Measurements from ENCODE around the gene ZNHIT1.
A peak's percentile ranks its signal among the peaks of the same experiment; 100 is the strongest.

ZNHIT1 gene

DNA sequence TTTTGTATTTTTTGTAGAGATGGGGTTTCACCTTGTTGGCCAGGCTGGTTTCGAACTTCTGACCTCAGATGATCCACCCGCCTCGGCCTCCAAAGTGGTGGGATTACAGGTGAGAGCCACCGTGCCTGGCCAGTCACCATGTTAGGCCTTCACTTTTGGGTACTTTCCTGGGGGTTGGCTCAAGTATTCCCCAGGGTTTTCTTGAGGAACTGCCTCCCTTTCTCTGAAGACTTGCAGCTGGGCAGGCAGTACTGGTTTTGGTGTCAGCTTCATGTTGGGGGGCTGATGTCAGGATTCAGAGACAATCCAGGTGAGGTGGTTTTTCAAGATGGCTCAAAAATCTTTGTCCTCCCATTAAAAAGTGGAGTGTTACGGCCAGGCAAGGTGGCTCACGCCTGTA, 7.7 kb downstream of the ZNHIT1 start:
- TF ChIP-seq, protein P1, sequence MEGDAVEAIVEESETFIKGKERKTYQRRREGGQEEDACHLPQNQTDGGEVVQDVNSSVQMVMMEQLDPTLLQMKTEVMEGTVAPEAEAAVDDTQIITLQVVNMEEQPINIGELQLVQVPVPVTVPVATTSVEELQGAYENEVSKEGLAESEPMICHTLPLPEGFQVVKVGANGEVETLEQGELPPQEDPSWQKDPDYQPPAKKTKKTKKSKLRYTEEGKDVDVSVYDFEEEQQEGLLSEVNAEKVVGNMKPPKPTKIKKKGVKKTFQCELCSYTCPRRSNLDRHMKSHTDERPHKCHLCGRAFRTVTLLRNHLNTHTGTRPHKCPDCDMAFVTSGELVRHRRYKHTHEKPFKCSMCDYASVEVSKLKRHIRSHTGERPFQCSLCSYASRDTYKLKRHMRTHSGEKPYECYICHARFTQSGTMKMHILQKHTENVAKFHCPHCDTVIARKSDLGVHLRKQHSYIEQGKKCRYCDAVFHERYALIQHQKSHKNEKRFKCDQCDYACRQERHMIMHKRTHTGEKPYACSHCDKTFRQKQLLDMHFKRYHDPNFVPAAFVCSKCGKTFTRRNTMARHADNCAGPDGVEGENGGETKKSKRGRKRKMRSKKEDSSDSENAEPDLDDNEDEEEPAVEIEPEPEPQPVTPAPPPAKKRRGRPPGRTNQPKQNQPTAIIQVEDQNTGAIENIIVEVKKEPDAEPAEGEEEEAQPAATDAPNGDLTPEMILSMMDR (IDR thresholded peaks at IDR 0.05): no peak
- no peak for TF ChIP-seq ZFX (IDR thresholded peaks at IDR 0.05; ENCODE audit: borderline replicate concordance)
- no peak overlapping the region for H3K27ac ChIP-seq

DNA sequence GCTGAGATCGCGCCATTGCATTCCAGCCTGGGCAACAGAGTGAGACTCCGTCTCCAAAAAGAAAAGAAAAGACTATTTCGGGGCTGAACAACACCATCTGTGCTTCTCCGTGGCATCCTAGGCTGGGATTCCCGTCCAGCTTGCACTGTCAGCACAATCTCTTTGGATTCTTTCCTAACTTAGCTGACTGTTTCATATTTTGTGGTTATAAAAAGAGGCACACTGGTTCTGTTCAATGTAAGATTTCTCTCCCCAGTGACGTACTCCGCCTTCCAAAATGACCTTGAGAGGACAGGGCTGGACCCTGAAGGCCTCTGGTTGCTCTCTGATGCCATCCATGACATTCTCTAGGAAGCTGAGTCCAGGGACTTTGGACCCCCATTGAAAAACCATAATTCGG, 8.8 kb downstream of the ZNHIT1 start:
- no peak overlapping the region for H3K27ac ChIP-seq
- no peak for TF ChIP-seq ZFX (IDR thresholded peaks at IDR 0.05; ENCODE audit: borderline replicate concordance)
- TF ChIP-seq, protein P1 (IDR thresholded peaks at IDR 0.05): no peak

DNA sequence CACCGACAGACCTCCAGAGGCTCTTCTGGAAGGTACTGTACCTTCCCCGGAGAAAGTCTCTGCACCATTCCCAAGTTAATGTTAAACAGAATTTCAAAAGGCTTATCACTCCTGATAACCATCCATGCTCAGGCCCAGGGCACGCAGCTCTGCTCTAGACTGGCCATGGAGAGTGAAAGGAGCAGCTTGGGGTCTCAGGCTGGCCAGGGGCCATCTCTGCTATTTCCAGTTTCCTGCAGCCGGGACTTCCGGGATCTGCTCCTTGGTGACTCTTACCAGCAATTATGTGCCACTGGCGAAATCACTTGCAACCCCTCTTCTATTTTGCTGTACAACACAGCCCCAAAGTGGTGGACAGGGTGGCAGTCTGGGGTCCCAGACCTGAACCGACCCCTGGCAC, 13.7 kb downstream of the ZNHIT1 start:
- peak overlapping the region; percentile 84 for H3K27ac ChIP-seq
- no peak for TF ChIP-seq ZFX (IDR thresholded peaks at IDR 0.05; ENCODE audit: borderline replicate concordance)
- TF ChIP-seq, protein P1 (IDR thresholded peaks at IDR 0.05): no peak

DNA sequence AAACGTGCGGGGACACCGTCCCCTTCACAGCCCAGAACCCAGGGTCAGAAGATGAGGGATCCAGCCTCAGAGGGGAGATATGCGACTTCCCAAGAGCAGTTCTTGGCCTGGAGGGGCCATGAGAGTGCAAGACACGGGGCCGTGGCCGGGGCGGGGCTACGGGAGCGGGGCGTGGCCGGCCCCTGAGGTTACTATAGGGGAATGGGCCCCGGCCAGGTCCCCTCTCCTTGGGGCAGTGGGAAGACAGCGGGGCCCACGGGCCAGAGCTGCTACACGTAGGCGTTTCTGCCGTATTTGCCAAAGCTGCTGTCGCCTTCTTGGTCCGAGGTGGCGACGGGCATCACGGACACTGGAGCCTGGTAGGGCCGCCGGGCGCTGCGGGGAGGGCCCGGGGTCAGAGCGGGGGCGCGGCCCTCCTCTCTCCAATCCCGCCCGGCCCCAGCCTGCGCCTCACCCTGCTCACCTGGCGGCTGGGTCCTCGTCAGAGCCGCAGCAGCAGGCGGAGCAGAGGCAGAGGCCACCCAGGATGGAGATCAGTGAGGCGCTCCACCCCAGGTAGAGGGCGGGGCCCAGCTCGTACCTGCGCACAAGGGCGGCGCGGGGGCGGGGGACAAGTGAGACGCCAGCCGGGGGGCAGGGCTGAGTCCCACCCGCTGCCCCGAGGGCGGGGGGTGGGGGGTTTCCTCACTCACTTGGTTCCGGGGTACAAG, 14.3 kb downstream of the ZNHIT1 start:
- H3K27ac ChIP-seq: peak overlapping the region; percentile 84
- TF ChIP-seq ZFX (IDR thresholded peaks at IDR 0.05; ENCODE audit: borderline replicate concordance): no peak
- TF ChIP-seq, protein P1 (IDR thresholded peaks at IDR 0.05): no peak

DNA sequence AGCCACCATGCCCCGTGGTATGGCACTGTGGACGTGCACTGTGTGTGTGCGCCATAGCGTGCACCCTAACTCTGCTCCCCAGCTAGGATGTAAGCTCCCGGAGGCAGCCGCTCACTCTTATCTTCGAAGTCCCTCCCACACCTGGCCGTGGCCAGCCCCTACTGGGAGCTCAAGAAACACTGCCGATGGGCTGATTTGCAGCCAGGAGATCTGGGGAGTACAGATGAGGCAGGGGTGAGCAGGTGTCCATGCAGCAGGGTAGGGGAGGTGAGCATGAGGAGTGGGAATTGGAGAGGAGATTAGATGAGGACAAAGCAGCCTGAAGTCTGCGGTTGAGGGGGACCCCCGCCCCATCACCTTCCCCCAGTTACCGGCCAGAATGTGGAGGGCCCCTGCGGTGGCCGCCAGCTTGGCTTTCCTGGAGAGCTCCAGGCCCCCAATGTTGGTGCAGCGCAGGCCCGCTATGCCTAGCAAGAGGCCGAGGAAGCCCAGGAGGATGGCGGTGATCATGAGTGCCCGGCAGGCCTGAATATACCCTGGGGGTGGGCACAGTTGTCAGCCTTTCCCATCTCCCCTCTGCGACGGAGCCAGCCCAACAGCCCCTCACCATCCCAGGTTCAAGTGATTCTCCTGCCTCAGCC, 16.1 kb downstream of the ZNHIT1 start:
- peak overlapping the region; percentile 84 for H3K27ac ChIP-seq
- TF ChIP-seq ZFX (IDR thresholded peaks at IDR 0.05; ENCODE audit: borderline replicate concordance): no peak
- TF ChIP-seq, protein P1 (IDR thresholded peaks at IDR 0.05): no peak

DNA sequence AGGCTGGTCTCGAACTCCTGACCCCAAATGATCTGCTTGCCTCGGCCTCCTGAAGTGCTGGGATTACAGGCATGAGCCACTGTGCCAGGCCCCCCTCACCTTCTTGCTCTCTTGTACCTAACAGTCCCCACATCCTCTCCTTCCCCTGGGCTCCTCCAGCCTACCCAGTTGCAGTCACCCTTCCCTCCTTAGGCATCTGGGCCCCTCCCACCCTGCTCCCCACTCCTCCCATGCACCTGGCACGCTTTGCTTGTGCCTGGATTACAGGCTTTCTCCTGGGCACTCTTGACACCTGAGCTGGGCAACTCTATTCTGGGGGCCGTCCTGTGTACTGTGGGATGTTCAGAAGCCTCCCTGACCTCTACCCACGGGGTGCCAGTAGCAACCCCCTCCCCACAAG, 16.7 kb downstream of the ZNHIT1 start:
- H3K27ac ChIP-seq: peak overlapping the region; percentile 84; the same call in 1 of the 2 replicates
- TF ChIP-seq, protein P1 (IDR thresholded peaks at IDR 0.05): no peak
- TF ChIP-seq ZFX (IDR thresholded peaks at IDR 0.05; ENCODE audit: borderline replicate concordance): no peak

DNA sequence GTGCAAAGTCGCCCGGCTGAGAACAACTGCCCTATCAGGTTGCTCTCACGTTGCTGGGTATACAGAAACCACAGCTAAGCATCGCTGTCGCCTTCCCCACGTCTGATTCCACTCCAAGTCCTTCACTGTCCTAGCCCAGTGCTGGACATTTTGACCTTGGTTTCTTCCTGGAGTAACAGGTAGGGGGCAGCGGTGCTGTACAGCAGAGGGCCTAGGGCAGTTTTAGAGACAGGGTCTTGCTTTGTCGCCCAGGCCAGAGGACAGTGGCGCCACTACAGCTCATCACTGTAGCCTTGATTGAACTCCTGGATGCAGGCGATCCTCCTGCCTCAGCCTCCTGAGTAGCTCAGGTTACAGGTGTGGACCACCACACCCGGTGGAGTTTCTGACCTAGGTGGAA, 17.1 kb downstream of the ZNHIT1 start:
- peak overlapping the region; percentile 84; the same call in 1 of the 2 replicates for H3K27ac ChIP-seq
- no peak for TF ChIP-seq ZFX (IDR thresholded peaks at IDR 0.05; ENCODE audit: borderline replicate concordance)
- TF ChIP-seq, protein P1 (IDR thresholded peaks at IDR 0.05): peak; percentile 54
